Psoas muscle (tissue), 8 donors: ENCODE results near the gene MMAB. TPM values are rescaled to one million over a fixed set of nuclear protein-coding genes. Genes with fewer than 3 reads are reported as not detected.

Experiments used
- ATAC-seq, 4 donors: fragments of 200-7000 bp; cut with Tn5 transposase; one replicate each; pipeline ENCODE4 v1.9.1; 2020; ENCODE audit warnings: moderate library complexity in 3 of 4, mild to moderate bottlenecking in 2 of 4
- DNase-seq, 2 donors: peaks; one replicate each; pipeline ENCODE4 v3.0.0-alpha.2; 2020
- H3K27ac ChIP-seq: fragments of 200-600 bp; one replicate; pipeline ENCODE4 v1.8.0; 2022
- H3K27me3 ChIP-seq, 3 donors: fragments of 200-600 bp in 1 of 3; one replicate each; pipeline versions ENCODE4 v1.6.1 to v1.8.0; 2013 to 2022; ENCODE audit warnings: low read length in 2 of 3, mild to moderate bottlenecking in 2 of 3, moderate library complexity in 1 of 3; ENCODE audit not compliant: insufficient read depth in 3 of 3
- H3K36me3 ChIP-seq, 2 donors: fragments of 200-600 bp in 1 of 2; one replicate each; pipeline versions ENCODE4 v1.6.1 to v1.8.0; 2013 to 2022; ENCODE audit warnings: low read depth in 1 of 2, mild to moderate bottlenecking in 1 of 2, moderate library complexity in 1 of 2; ENCODE audit not compliant: insufficient read depth in 1 of 2
- H3K4me1 ChIP-seq: fragments of 200-600 bp; one replicate; pipeline ENCODE4 v1.8.0; 2022
- H3K4me3 ChIP-seq: fragments of 200-600 bp; one replicate; pipeline ENCODE4 v1.8.0; 2022; ENCODE audit warnings: mild to moderate bottlenecking
- H3K9me3 ChIP-seq: fragments of 200-600 bp; one replicate; pipeline ENCODE4 v1.8.0; 2022
- CTCF ChIP-seq: fragments of 200-600 bp; IDR thresholded peaks from one replicate; pipeline ENCODE4 v1.8.0; 2022; ENCODE audit warnings: antibody characterized with exemption
- WGBS, 3 donors: extraction: QIAGEN DNeasy Blood & Tissue Kit; methylation state at CpG; one replicate each; pipeline versions ENCODE4 v1.1.6 to v1.1.7; 2013; 5-methylcytosine and 5-hydroxymethylcytosine counted together
- intact Hi-C, 2 donors: fragments of 100-400 bp; cut with DNase I; formaldehyde crosslinking; loops; one replicate each; pipeline versions ENCODE4 v1.11.0 to v1.14.2; 2022
- polyA plus RNA-seq, 3 donors: library from polyadenylated mRNA; stranded (reverse); fragments of 200-250 nt; gene quantifications; one replicate each; pipeline ENCODE4 v1.2.3, GENCODE V29; 2013
- total RNA-seq, 4 donors: library from RNA; stranded (reverse); fragmentation: NEBNext Ultra II Directional in 2 of 4; extraction: Animal tissue kit (Norgen Biotek cat#: 25700) in 2 of 4; gene quantifications; one replicate each; pipeline versions ENCODE4 v1.2.1 to v1.2.4, GENCODE V29; 2021 to 2023
- donor health status: healthy with polysubstance abuse.
- donor health status: DM: no; HTN: no; CAD: no; lungs with moderate emphysema.
- donor health status: Bipolar disorder and iron deficiency.
- donor health status: healthy.
- donor health status: DM: yes; HTN: yes; CAD: no.
- donor health status: DM: no; HTN: no; CAD: no.
- donor health status: DM: no; HTN: no; CAD: no.
- donor health status: DM: yes; HTN: yes; CAD: no.

The MMAB gene
- total and polyA plus RNA-seq, 7 donors, result 17.3 to 43.3 (median 34.1) TPM

DNA sequence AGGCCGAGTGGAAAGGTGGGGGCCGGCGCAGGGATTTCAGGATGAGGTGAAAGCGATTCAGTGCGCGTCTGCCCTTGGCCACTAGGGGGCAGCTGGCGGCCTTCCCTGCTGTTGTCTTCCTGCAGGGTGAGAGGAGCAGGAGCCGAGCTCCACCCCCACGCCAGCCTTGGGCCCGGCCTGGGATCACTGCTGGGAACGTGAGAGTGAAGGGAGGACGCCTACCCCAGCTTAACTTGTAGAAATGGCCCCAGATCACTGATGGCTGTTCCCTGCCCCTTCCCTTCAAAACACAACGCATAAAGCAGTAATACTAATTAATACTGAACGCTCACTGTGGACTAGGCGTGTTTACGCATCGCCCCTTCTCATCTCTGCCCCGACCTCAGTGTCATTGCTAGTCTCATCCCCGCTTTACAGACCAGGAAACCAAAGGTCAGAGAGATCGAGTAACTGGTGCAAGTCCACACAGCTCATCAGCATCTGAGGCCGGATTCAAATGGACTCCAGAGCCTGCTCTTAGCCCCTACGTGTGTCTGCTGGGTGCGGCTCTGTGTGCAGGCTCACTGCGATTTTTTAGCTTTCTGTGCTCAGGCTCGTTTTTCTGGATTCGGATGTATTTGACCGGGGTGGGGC, 24.6 kb upstream of the MMAB start:
- H3K36me3 ChIP-seq, result peaks cover 0 to 4% of the 10 kb centered on the region in 2 donors
- intact Hi-C loops, result loop anchor here (1.0 to 5.0 kb wide), 3 partner anchors 76 to 177 kb away; no protein-coding TSS in a partner anchor
- peak; percentile 95 for TF ChIP-seq CTCF
- no peaks in the 10 kb centered on the region for H3K9me3 ChIP-seq
- peak; percentile 87 to 93 for DNase-seq
- no peak overlapping the region for H3K4me3 ChIP-seq
- peaks cover 34% of the 10 kb centered on the region for H3K4me1 ChIP-seq
- 33 to 40% (median 34%) methylated on average over 27 of the region's 27 CpGs for WGBS, 3 donors
- ATAC-seq, result peak; percentile 76 to 90 (median 82)
- no peaks in the 10 kb centered on the region for H3K27me3 ChIP-seq
- H3K27ac ChIP-seq, result no peak overlapping the region

GRCh38 chr12:109597414-109597794, 24.1 kb upstream of the MMAB start:
- WGBS, 3 donors, result 40 to 48% (median 43%) methylated on average over 11 of the region's 11 CpGs
- Histone ChIP-seq H3K36me3 (peaks cover 0 to 4% of the 10 kb centered on the region in 2 donors), H3K4me3 (no peak overlapping the region), H3K27ac (no peak overlapping the region), H3K9me3 (no peaks in the 10 kb centered on the region), H3K27me3 (no peaks in the 10 kb centered on the region), H3K4me1 (peaks cover 39% of the 10 kb centered on the region)
- TF ChIP-seq CTCF, result no peak
- ATAC-seq (no peak), DNase-seq (no peak)
- intact Hi-C loops, result loop anchor here (1.0 to 5.0 kb wide), 3 partner anchors 75 to 178 kb away; no protein-coding TSS in a partner anchor

GRCh38 chr12:109596418-109597244, 23.3 kb upstream of the MMAB start:
- peaks cover 0 to 6% of the 10 kb centered on the region in 2 donors for H3K36me3 ChIP-seq
- no peak overlapping the region for H3K4me3 ChIP-seq
- intact Hi-C loops, result loop anchor here (1.0 to 5.0 kb wide), 3 partner anchors 74 to 179 kb away; no protein-coding TSS in a partner anchor
- H3K27me3 ChIP-seq, result no peaks in the 10 kb centered on the region
- H3K27ac ChIP-seq, result no peak overlapping the region
- TF ChIP-seq CTCF, result no peak
- H3K9me3 ChIP-seq, result no peaks in the 10 kb centered on the region
- H3K4me1 ChIP-seq, result peaks cover 42% of the 10 kb centered on the region
- no peak for DNase-seq
- ATAC-seq, result no peak
- 89 to 90% (median 89%) methylated on average over 22 to 24 of the region's 24 CpGs for WGBS, 3 donors

DNA sequence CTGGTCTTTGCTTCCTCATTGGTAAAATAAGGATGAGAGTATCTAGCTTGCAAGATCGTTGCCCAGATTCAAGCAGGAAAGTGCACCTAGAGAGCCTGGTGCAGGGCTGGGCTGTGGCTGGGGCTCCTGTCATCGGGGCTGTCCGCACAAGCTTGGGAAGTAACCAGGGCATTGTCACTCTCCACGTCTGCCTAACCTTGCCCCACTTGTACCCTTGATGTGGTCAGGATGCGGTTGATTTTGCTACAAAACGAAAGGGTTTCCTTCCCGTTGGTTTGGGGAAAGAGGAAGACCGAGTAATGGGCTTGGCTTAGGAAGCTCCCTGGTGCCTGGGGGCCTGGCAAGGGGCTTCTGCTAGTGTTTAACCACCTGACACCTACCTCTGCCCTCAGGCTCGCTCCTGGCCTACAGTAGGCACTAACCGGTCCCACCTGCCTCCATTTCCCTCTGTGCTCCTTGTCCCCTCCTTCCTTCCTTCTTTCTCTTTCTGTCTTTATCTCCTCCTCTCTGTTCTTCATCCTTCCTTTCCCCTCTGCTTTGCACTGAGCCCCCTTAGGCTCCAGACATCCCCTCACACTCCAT, 22.1 kb upstream of the MMAB start:
- Histone ChIP-seq H3K9me3 (no peaks in the 10 kb centered on the region), H3K36me3 (peaks cover 0 to 11% of the 10 kb centered on the region in 2 donors), H3K4me1 (peaks cover 42% of the 10 kb centered on the region), H3K27me3 (no peaks in the 10 kb centered on the region), H3K4me3 (no peak overlapping the region), H3K27ac (no peak overlapping the region)
- intact Hi-C loops, result loop anchor here in 1 of 2 donors (5.0 kb wide), 2 partner anchors 73 to 122 kb away; no protein-coding TSS in a partner anchor
- DNase-seq (no peak), ATAC-seq (no peak)
- no peak for TF ChIP-seq CTCF
- WGBS, 3 donors, result 79 to 90% (median 87%) methylated on average over 10 of the region's 10 CpGs
